GM21723 (cell line): ENCODE results near the gene UMODL1.

ENCODE experiments used
- ATAC-seq: cut with Tn5 transposase; IDR thresholded peaks from one replicate; pipeline ENCODE4 v1.9.1; 2021; ENCODE audit warnings: mild to moderate bottlenecking, moderate library complexity; ENCODE audit not compliant: unreplicated experiment

UMODL1 gene

GRCh38 chr21:42071146-42071737 lies at the start of gene UMODL1:
UMODL1 (plus strand) TSS chr21:42071317; CDS start chr21:42071317, 0 bp downstream.
- ATAC-seq: no peak

DNA sequence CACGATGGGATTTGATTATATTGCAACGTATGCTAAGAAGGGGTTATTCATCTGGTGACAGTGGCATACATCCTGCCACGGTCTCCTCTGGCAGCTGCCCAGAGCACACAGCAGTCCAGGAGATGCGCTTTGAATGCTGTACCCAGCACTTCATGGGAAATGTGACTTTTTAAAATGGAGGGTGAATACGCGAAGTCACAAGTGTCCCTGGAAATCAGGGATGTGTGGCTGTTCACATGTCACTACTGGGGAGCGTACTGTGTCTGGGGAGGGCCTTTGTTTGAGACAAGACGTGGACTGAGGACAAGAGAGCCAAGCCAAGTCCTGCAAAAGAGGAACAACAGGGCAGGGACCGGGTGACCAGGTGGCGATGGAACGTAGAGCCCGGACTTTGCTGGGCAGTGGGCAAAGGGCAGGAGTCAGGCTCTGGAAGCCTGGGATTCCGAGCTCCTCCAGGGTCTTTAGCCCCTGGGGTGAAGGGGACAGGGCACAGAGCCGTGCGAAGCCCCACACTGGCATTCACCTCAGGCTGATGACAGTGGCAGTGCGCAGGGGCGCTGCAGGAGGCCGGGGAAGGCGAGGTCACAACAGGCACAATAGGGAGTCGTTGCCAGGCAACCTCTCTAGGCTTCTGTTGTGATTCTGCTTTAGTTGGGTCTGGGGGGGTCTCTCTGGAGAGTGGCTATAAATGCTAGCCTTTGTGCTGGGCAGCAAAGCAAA lies 49.6 kb upstream of the UMODL1 start:
- no peak for ATAC-seq

DNA sequence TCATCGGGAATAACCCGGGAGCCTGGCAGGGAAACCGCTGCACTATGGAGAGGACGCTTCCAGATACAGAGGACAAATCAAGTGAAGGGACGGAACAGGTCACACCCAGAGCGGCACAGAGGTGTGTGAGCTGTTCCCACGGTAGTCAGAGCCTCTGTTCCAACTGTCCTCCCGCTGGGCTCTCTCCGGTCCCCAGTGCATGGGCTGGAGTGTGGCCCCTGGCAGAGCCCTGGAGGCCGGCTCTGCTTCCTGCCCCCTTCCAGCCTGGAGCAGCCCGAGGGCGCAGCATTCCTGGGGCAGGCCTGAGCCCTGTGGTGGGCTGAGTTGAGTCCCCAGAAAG lies 49.1 kb upstream of the UMODL1 start:
- ATAC-seq: no peak

DNA sequence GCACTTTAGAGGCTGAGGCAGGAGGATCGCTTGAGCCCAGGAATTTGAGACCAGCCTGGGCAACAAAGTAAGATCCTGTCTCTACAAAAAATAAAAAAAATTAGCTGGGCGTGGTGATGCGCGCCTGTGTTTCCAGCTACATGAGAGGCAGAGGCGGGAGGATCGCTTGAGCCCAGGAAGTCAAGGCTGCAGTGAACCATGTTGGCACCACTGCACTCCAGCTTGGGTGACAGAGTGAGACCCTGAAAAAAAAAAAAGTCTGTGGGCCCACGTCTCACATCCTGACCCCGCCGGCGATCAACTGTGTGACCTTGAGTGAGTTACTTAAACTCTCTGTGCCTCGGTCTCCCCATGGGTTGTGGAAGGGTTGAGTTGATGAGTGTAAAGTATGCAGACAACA lies 48.2 kb upstream of the UMODL1 start:
- ATAC-seq: no peak

- no peak for ATAC-seq
These were observed 45.6 kb upstream of the UMODL1 start for GRCh38 chr21:42025376-42026081.

DNA sequence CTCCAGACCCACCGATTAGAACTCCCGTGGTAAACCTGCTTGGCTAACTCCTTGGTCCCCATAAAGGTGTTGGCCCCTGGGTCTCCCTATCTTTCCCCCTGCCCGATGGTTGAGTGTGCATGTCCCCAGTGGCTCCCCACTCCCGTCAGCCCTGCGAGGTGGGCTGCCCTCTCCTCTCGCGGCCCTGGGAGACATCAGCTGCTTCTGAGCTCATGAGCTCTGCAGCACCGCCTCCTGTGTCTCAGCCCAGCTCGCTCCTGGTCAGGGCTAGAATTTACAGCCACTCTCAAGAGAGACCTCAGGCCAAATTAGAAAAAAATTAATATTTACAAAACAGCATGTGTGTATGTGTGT lies 45.1 kb upstream of the UMODL1 start:
- ATAC-seq: no peak

- no peak for ATAC-seq
These were observed 43.9 kb upstream of the UMODL1 start for GRCh38 chr21:42027085-42027821.

GRCh38 chr21:42027822-42028765 lies 43.0 kb upstream of the UMODL1 start:
- ATAC-seq: no peak

- ATAC-seq: no peak
These were observed 42.2 kb upstream of the UMODL1 start for GRCh38 chr21:42028766-42029425.

- ATAC-seq: no peak
These were observed 40.8 kb upstream of the UMODL1 start for GRCh38 chr21:42030311-42030710.

- ATAC-seq: no peak
These were observed 39.9 kb upstream of the UMODL1 start for GRCh38 chr21:42031241-42031640.

- no peak for ATAC-seq
These were observed 39.3 kb upstream of the UMODL1 start for GRCh38 chr21:42031816-42032215.

- no peak for ATAC-seq
These were observed 38.9 kb upstream of the UMODL1 start for GRCh38 chr21:42032266-42032665.

- ATAC-seq: no peak
These were observed 38.1 kb upstream of the UMODL1 start for GRCh38 chr21:42032968-42033367.

- no peak for ATAC-seq
These were observed 34.8 kb upstream of the UMODL1 start for GRCh38 chr21:42036313-42036712.

DNA sequence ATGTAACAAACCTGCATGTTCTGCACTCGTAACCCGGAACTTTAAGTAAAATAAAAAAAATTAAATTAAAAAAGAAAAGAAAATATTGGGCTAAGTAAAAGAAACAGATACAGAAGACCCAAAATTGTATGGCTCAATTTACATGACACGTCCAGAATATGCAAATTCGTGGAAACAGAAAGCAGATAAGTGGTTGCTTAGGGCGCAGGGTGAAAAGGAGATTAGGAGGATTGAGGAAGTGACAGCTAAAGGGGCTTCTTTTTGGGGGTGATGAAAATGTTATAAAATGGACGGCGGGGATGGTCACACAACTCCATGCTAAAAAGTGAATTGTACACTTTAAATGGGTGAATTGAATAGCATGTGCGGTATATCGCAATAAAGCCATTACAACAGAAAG lies 33.6 kb upstream of the UMODL1 start:
- no peak for ATAC-seq

GRCh38 chr21:42037943-42038342 lies 33.2 kb upstream of the UMODL1 start:
- ATAC-seq: no peak

- no peak for ATAC-seq
These were observed 32.7 kb upstream of the UMODL1 start for GRCh38 chr21:42038393-42038792.

DNA sequence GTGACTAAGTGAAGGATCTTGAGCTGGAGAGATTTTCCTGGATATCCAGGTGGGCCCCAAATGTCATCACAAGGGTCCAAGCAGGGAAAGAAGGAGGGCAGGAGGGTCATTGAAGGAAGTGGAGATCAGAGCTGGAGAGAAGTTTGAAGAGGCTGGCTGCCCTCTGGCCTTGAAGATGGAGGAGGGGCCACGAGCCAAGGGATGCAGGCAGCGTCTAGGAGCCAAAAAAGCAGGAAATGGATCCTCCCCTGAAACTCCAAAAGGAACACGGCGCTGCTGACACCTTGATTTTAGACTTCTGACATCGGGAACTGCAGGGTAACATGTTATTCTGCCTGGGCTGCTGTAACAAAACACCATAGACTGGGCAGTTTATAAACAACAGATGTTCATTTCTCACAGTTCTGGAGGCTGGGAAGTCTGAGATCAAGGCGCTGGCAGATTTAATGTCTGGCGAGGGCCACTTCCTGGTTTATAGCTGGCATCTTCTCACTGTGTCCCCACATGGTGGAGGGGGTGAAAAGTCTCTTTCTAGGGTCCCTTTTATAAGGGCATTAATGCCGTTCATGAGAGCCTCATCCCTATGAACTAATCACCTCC lies 32.2 kb upstream of the UMODL1 start:
- ATAC-seq: no peak

- ATAC-seq: no peak
These were observed 31.6 kb upstream of the UMODL1 start for GRCh38 chr21:42039470-42039901.
